GM10266 (cell line): ENCODE results near the gene TMOD1.
"Not testable (repeated sequence)": the region's sequence is repeated elsewhere in the genome, so short reads cannot be mapped to it uniquely, and the experiment has no call there.

Source experiments
- DNase-seq: peaks from one replicate; pipeline ENCODE4 v3.0.0; 2012; ENCODE audit errors: extremely low spot score
- CTCF ChIP-seq: IDR thresholded peaks from 2 replicates; pipeline ENCODE4 v1.5.1; 2012; ENCODE audit warnings: mild to moderate bottlenecking, low read depth; ENCODE audit not compliant: control insufficient read depth, insufficient read depth; ENCODE audit errors: missing control alignments

TMOD1 gene

GRCh38 chr9:97604901-97605645, 103.6 kb downstream of the TMOD1 start:
- no peak for TF ChIP-seq CTCF
- no peak for DNase-seq

- peak; percentile 73 for TF ChIP-seq CTCF
- peak; percentile 50 for DNase-seq
Observed at GRCh38 chr9:97615439-97616072, 114.1 kb downstream of the TMOD1 start.

GRCh38 chr9:97617939-97618416, 116.5 kb downstream of the TMOD1 start:
- no peak for TF ChIP-seq CTCF

GRCh38 chr9:97620063-97620462, 118.6 kb downstream of the TMOD1 start:
- not testable (repeated sequence) for DNase-seq

More at GRCh38 chr9:97617939-97618416, 116.5 kb downstream of the TMOD1 start:
- peak; percentile 18 for DNase-seq

GRCh38 chr9:97622483-97622882, 121.0 kb downstream of the TMOD1 start:
- DNase-seq: not testable (repeated sequence)

- TF ChIP-seq CTCF: no peak
- no peak for DNase-seq
Observed at GRCh38 chr9:97623946-97624345, 122.5 kb downstream of the TMOD1 start.

GRCh38 chr9:97625620-97626019, 124.2 kb downstream of the TMOD1 start:
- DNase-seq: no peak
- no peak for TF ChIP-seq CTCF

GRCh38 chr9:97627624-97628023, 126.2 kb downstream of the TMOD1 start:
- no peak for DNase-seq
- TF ChIP-seq CTCF: no peak
